HG02852 (cell line): ENCODE results near the gene SEC63.
"Not testable (repeated sequence)": the region's sequence is repeated elsewhere in the genome, so short reads cannot be mapped to it uniquely, and the experiment has no call there.

Source experiments
- ATAC-seq: cut with Tn5 transposase; IDR thresholded peaks from one replicate; pipeline ENCODE4 v1.9.1; 2021; ENCODE audit warnings: mild to moderate bottlenecking, moderate library complexity; ENCODE audit not compliant: unreplicated experiment

The SEC63 gene

DNA sequence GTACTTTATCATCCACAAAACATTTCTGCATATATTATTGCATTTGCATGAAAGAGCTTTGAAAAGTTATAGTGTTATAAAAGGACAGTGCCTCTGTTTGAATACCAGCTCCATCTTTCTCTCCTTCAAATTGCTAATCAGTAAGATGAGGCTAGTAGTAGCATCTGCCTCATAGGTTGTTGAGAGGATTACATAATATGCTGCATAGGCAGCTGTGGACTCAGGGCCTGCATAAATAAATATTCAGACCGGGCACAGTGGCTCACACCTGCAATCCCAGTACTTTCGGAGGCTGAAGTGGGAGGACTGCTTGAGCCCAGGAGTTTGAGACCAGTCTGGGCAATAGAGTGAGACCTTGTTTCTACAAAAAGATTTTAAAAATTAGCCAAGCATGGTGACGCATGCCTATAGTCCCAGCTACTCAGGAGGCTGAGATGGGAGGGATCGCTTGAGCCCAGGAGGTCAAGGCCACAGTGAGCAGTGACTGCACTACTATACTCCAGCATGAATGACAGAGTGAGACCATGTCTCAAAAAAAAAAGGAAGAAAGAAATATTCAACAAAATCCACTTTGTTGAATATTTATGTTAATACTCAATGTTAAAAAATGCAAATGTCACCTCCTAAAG, 18.3 kb upstream of the SEC63 start:
- no peak for ATAC-seq

DNA sequence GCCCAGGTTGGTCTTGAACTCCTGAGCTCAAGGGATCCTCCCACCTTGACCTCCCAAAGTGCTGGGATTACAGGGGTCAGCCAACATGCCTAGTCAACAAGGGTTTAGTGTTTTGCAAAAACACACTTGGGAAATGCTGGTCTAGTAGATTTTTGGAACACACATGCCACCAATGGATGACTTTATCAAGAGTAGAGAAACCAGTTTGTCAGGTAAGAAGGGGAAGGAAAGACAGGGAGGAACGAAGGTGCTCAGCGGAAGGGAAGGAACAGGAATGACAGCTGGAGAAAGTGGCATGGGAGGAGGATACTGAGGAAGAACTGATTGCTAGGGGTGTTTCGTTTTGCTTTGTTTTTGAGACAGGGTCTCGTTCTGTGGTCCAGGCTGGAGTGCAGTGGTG, 15.6 kb upstream of the SEC63 start:
- ATAC-seq, result no peak

DNA sequence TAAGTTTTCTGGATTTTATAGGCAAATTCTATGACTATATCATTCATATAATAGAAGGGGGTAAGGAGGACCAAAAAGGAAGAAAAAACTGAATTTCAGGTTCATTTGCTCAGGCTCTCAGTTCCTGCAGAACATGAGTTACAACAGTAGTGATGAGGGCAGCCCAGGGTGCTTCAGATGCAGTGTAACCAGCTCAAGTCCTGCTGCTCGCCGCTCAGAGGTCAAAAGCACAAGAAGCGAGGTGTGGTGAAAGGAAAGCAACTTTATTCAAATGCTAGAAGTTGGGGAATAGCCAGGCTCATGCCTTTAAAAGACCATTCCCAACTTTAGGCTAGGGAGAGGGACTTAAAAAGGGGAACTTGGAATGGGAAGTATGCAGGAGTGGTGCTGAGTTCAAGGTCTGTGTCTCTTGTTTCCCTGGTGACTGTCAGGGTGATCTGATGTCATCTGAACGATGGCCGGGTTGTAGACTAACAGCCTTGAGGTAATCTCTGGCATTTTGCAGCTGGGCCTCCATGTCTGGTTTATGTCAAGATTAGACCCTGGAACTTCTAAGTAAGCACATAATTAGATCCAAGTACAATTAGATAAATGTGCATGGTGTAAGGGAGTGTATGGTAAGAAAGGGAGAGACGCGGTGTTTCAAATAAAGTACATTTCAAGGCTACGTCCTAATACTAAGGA, 14.5 kb upstream of the SEC63 start:
- ATAC-seq, result no peak

DNA sequence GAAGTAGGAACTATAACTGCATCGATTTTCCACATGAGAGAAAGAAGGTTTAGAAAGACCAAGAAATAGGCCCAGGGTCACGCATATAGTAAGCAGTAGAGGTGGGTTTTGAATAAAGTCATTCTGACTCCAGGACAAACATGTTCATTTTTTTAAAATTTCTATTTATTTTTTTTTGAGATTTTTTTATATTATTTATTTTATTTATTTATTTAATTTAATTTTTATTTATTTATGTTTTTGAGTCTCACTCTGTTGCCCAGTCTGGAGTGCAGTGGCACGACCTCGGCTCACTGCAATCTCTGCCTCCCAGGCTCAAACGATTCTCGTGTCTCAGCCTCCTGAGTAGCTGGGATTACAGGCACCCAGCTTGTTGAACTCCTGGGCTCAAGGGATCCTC, 13.2 kb upstream of the SEC63 start:
- ATAC-seq, result no peak

DNA sequence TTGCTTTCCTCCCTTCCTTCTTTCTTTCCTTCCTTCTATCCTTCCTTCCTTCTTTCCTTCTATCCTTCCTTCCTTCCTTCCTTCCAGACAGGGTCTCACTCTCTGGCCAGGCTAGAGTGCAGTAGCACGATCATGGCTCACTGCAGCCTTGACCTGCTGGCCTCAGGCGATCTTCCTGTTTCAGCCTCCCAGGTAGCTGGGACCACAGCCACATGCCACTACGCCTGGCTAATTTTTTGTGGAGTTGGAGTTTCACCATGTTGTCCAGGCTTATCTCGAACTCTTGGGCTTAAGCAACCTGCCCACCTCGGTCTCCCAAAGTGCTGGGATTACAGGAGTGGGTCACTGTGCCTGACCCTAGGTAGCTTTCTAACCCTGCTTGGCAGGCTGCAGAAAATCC, 12.2 kb upstream of the SEC63 start:
- no peak for ATAC-seq

DNA sequence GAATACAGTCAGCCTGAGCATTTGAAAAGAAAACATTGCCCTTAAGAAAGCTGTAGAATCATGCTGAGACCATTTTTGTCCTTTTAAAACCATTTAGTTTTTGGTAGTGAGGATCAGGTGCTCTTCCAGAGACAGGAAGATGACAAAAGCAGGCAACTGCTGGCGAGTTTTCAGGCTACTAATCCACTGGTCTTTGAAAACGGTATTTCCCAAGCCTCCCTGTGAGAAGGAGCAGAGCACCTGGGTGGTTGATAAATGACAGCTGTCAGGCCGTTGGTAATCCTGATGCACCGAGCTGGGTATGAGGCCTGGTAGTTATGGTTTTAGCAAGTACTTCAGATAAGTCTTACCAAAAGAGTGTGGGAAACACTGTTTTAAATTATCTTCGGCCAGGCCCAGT, 10.1 kb upstream of the SEC63 start:
- no peak for ATAC-seq

DNA sequence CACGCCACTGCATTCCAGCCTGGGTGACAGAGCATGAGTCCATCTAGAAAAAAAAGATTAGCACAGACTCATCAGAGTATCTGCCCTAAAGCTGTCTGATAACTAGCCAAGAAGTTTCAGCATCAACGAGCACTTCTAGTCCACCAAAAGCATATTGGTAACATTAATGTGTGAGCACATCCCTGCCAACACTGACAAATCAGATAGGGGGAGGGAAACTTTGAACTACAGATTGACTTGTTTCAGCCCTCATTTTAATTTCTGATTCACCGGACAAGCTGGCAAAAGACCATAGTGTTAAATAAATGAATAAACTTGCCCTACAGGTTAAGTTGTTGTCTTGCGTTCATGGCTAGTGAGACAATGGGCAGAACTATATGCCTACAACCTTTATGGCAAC, 7.7 kb upstream of the SEC63 start:
- no peak for ATAC-seq

DNA sequence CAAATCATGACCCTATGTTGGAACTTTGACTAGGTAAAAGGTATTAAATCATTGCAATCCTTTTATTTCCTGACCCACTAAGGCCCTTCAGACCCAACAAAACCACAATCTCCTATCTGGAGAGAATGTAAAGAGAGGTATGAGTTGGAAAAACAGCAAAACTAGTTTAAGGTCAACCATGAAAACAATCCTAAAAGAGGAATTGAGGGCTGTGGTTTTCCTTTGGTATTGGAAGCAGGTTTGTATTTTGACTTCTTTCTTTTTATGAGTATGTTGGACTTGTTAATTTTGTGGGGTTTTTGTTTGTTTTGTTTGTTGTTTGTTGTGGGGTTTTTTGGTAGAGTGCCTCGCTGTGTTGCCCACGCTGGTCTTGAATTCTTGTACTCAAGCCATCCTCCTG, 4.7 kb upstream of the SEC63 start:
- ATAC-seq, result no peak

DNA sequence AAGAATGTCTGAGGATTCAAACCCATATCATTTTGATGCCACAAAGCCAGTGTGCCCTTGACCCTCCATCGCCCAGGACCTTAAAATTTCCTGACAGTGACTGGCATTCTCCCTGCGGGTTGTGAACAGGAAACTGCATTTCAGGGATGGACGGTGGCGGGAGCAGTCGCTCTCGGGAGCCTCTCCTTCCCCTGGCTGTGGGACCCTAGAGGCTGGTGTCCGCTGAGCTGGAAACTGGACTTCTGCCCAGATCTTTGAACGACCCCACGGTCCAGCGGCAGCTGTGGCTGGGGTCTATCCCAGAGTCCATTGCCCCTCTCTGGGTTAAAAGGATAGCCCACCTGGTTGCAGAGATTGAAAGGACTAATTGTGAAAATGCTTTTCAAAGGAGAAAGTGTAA, 1.4 kb upstream of the SEC63 start:
- ATAC-seq, result no peak

DNA sequence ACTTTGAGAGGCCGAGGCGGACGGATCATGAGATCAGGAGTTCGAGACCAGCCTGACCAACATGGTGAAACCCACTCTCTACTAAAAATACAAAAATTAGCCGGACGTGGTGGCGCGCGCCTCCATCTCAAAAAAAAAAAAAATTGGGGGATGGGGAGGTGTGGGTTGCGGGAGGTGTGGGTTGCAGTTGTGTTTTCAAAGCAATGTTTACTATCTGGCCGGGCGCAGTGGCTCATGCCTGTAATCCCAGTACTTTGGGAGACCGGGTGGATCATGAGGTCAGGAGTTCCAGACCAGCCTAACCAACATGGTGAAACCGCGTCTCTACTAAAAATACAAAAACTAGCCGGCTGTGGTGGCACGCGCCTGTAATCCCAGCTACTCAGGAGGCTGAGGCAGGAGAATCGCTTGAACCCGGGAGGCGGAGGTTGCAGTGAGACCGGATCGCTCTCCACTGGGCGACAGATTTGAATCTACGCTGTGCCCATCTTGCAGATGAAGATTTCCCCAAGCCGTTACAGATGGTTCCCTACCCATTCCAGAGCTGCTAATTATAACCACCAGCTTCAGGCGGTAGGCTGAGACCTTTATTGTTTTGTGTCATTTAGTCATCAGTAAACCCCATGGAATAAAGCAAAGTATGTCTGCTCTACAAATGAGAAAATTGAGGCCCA, 818 bp upstream of the SEC63 start:
- not testable (repeated sequence) for ATAC-seq

DNA sequence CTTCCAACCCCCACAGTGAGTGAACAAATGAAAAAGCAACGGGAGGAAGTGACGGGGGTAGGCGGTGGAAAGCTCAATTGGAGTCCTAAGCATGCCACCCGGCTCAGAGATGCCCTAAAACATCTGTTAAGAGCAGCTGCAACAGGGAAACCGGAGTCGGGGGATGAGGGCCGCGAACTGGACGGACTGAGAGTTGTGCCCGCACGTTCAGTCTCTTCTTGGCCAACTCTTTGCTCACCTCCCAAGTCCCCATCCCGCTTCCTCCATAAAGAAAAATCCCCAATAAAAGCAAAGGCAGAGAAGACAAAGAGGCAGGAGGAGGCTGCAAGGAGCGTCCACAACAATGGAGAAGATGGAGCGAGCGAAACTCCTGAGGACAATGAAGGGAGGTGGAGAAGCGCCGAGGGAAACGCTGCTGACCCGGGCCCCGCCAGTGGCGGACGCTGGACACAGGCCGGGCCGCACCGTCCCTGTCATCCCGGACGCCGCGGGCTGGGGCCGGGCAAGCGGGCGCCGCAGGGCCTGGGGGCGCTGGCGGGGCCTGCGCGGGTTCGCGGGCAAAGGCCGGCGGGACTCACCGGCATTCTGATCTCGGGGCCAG, 600 bp downstream of the SEC63 start:
- ATAC-seq, result peak; percentile 36

DNA sequence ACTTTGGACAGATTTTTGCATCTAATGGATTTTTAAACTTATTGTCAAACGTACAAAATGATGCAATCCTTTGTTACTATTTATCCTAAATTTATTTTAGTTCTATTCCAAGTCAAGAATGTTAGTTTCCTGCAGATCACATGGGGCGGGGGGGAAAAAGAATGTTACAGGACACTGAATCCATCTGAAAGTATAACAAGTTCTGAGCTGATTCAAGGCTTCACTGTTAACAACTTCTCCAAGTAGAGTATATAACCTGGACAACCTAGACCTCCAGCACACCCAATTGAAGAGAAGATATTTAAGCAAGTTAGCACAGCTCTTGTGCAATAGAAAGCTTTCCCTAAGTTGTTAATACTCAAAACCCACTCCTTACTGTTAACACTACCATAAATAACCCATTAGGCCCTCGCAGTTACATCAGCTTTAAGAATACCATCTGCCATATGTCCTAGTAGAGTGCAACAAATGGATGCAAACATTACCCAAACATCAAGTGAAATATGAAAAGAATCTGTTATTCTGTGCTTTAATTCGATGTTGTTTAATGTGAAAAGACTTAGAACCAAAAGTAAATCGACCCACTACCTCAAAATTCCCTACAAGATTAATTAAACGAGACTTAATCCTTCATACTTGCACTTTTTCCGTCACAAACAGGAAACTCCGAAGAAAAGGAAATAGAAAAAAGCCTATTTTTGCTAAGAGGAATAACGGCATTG, 1.3 kb downstream of the SEC63 start:
- no peak for ATAC-seq

DNA sequence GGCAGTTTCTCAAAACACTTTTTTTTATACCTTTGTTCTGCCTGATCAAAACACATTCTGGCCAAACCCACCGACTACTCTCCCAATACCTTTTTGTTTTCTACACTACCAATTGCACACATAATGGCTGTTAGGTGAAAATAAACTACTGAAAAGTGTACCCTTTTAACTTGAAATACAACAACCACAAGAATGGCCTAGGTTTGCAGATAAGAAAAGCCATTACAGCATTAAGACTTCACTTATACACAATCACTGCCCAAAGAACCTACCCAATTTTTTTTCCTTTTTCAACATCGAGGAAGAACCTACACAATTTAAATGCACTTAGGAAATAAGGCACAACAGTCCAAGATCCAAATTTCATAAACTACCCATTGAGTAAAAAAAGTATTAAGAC, 1.8 kb downstream of the SEC63 start:
- ATAC-seq, result no peak

DNA sequence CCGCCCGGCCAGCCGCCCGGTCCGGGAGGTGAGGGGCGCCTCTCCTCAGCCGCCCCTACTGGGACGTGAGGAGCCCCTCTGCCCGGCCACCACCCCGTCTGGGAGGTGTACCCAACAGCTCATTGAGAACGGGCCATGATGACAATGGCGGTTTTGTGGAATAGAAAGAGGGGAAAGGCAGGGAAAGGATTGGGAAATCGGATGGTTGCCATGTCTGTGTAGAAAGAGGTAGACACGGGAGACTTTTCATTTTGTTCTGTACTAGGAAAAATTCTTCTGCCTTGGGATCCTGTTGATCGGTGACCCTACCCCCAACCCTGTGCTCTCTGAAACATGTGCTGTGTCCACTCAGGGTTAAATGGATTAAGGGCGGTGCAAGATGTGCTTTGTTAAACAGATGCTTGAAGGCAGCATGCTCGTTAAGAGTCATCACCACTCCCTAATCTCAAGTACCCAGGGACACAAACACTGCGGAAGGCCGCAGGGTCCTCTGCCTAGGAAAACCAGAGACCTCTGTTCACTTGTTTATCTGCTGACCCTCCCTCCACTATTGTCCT, 4.1 kb downstream of the SEC63 start:
- not testable (repeated sequence) for ATAC-seq

DNA sequence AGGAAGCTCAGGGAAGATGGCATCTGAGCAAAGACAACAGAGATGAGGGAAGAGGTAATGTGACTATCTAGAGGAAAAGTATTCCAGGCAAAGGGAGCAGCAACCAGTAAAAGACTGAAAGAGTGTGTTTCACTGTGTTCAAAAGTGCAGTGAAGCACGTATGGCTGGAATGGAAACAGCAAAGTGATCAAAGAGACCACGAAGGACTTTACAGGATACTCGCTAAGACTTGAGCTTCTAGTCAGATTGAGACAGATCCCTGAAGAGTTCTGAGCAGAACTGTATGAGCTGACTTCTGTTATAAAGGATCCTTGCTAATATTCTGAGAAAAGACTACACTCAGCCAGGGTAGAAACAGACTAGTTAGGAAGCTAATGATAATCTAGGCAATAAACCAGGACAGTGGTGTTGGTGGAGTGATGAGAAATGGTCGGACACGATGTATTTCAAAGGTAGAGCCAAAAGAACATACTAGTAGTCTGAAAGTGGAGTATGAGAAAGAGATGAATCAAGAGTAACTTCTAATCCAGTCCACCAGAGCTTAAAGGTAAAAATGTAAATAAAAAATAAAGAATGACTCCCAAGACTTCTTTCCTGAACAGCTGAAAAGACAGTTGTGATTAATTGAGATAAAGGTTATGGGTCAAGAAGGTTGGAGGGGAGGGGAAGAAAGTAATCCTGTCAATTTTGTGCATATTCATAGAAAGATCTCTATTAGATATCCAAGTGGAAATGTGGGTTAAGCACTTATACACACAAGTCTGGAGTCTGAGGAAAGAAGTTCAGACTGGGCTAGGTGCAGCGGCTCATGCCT, 14.2 kb downstream of the SEC63 start:
- ATAC-seq, result no peak

DNA sequence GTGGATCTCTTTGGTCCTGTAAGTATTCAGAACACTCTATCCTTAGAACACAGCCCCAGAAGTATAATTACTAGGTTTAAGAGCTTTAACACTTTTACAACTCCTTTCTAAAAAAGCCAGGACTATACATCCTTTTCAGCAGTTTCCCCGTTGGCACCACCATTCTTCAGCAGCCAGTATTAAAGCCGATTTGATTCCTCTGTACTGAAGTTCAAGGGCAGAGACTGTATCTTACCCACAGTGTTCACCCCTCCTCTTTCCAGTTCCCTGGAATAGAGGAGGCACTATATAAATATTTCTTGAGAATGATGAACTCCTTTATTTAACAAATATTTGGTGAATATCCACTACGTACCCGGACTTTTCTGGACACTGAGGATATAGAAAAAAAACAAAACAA, 15.9 kb downstream of the SEC63 start:
- no peak for ATAC-seq

DNA sequence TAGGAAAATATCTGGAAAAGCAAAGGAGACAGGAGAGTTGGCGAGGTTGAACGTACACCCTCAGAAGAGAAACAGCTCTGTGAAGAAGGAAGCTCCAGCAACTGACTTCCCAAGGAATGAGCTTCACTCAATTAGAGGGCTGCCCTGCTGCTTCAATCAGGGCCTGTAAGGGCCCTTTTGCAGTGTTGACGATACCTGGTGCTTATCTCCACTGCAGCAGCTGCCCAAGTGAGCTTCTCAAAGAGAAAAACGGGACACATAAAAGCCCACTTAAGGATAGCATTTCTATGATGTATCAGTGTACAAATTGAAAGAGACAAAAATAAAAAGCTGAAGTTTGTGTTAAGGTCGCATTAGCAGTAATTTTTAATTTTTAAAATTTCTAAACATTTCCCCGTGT, 16.4 kb downstream of the SEC63 start:
- no peak for ATAC-seq

DNA sequence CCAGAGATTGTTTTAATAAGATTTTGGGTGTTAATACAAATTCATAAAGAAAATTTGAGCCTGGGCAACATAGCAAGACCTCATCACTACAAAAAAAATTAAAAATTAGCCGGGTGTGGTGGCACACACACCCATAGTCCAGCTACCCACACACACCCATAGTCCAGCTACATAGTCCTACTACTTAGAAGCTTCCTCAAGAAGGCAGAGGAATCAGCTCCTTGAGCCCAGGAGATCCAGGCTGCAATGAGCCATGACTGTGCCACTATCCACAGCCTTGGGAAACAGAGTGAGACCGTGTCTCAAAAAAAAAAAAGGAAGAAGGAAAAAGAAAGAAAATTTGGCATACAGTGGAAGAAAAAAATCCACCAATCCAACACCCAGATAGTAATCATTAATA, 16.8 kb downstream of the SEC63 start:
- no peak for ATAC-seq

DNA sequence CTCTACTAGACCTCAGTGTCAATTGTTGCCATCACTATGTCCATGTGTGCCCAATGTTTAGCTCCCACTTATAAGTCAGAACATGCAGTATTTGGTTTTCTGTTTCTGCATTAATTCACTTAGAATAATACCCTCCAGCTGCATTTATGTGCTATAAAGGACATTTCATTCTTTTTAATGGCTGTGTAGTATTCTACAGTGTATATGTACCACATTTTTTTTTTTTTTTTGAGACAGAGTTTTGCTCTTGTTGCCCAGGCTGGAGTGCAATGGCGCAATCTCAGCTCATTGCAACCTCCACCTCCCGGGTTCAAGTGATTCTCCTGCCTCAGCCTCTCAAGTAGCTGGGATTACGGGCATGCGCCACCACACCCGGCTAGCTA, 21.1 kb downstream of the SEC63 start:
- ATAC-seq, result not testable (repeated sequence)

DNA sequence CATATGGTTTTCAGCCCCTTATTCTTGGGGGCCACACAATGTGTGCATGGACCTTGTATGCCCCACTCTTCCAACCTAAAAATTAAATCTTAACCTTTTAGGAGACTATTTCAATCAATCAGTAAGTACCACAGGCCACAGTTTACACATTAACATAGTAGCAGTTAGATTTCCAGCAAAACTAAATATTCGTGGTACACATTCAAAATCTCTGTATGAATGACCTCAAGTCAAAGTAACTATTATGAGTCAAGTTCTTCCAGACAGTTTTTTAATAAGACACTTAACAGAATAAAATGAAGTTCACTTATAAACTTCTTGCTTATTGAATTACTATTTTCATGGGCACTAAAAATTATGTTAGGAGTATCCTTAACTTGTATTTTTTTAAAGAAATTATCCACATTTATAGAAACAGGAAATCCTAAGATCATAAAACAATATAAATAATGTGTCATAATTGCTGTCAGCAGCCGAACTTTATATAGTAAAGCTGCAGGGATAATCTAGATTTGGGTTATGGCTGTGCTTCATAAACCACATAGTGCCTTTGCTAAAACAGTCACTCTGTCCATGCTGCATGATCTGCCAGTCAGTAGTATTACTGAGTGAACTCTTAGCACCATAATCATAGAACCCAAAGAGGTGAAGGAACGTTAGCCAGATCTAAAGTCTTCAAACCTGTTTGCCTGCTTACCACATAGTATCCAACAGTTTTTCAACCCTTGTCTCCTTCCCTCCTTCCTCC, 21.7 kb downstream of the SEC63 start:
- no peak for ATAC-seq
